Lung (tissue), 12 donors: Measurements from ENCODE around the gene PRR3. TPM values are rescaled to one million over a fixed set of nuclear protein-coding genes. Genes with fewer than 3 reads are reported as not detected.
"Not testable (repeated sequence)": the region's sequence is repeated elsewhere in the genome, so short reads cannot be mapped to it uniquely, and the experiment has no call there.

Experiments used
- ATAC-seq: fragments of 200-7000 bp; cut with Tn5 transposase; one replicate; pipeline ENCODE4 v1.9.1; 2020; ENCODE audit warnings: moderate number of reproducible peaks; ENCODE audit not compliant: insufficient read depth, low FRiP score
- DNase-seq, 3 donors: peaks; one replicate each; pipeline ENCODE4 v3.0.0-alpha.2; 2013 to 2017
- H3K27ac ChIP-seq, 2 donors: one replicate each; pipeline ENCODE4 v1.5.1; 2013; ENCODE audit warnings: mild to moderate bottlenecking in 2 of 2, moderate library complexity in 2 of 2, control low read depth in 1 of 2, inconsistent platforms in 1 of 2, low read depth in 1 of 2, low read length in 1 of 2
- H3K27me3 ChIP-seq, 3 donors: one replicate each; pipeline ENCODE4 v1.5.1; 2013; ENCODE audit warnings: low read length in 2 of 3; ENCODE audit not compliant: control insufficient read depth in 3 of 3, insufficient read depth in 3 of 3
- H3K36me3 ChIP-seq, 4 donors: one replicate each; pipeline ENCODE4 v1.5.1; 2013; ENCODE audit warnings: low read length in 4 of 4, mild to moderate bottlenecking in 1 of 4, moderate library complexity in 1 of 4; ENCODE audit not compliant: control insufficient read depth in 4 of 4, insufficient read depth in 4 of 4
- H3K4me1 ChIP-seq, 5 donors: one replicate each; pipeline ENCODE4 v1.5.1; 2013; ENCODE audit warnings: low read length in 5 of 5, mild to moderate bottlenecking in 2 of 5, moderate library complexity in 1 of 5; ENCODE audit not compliant: control insufficient read depth in 5 of 5, insufficient read depth in 5 of 5
- H3K4me3 ChIP-seq: one replicate; pipeline ENCODE4 v1.5.1; 2013; ENCODE audit warnings: mild to moderate bottlenecking, control low read depth, moderate library complexity
- H3K9ac ChIP-seq, 2 donors: one replicate each; pipeline ENCODE4 v1.5.1; 2013; ENCODE audit warnings: low read length in 2 of 2, control low read depth in 1 of 2; ENCODE audit not compliant: insufficient read depth in 1 of 2
- H3K9me3 ChIP-seq, 4 donors: one replicate each; pipeline ENCODE4 v1.5.1; 2013; ENCODE audit warnings: low read length in 3 of 4, mild to moderate bottlenecking in 1 of 4, moderate library complexity in 1 of 4; ENCODE audit not compliant: control insufficient read depth in 4 of 4, insufficient read depth in 3 of 4
- WGBS, 2 donors: extraction: QIAGEN DNeasy Blood & Tissue Kit; methylation state at CpG; one replicate each; pipeline ENCODE4 v1.1.7; 2013; 5-methylcytosine and 5-hydroxymethylcytosine counted together
- polyA plus RNA-seq, 2 donors: library from polyadenylated mRNA; stranded (reverse); fragments of 200-250 nt; gene quantifications; one replicate each; pipeline ENCODE4 v1.2.1, GENCODE V29; 2013
- total RNA-seq, 2 donors: library from RNA; depleted of rRNA in 1 of 2; stranded (reverse); fragments of >200 nt in 1 of 2; gene quantifications; one replicate each; pipeline ENCODE4 v1.2.1, GENCODE V29; 2014 to 2021
- TF ChIP-seq, protein P1 (sequence below): IDR thresholded peaks from 2 replicates; pipeline ENCODE4 v1.5.1; 2012; ENCODE audit warnings: mild to moderate bottlenecking; ENCODE audit errors: control extremely low read depth, extremely low read depth
- donor health status: control.
- donor health status: control.
- donor health status: Bipolar disorder and iron deficiency.
- donor health status: healthy.
- donor health status: DM: yes; HTN: yes; CAD: no.

The PRR3 gene
- total and polyA plus RNA-seq, 4 donors: 8.4 to 11.5 (median 9.8) TPM

DNA sequence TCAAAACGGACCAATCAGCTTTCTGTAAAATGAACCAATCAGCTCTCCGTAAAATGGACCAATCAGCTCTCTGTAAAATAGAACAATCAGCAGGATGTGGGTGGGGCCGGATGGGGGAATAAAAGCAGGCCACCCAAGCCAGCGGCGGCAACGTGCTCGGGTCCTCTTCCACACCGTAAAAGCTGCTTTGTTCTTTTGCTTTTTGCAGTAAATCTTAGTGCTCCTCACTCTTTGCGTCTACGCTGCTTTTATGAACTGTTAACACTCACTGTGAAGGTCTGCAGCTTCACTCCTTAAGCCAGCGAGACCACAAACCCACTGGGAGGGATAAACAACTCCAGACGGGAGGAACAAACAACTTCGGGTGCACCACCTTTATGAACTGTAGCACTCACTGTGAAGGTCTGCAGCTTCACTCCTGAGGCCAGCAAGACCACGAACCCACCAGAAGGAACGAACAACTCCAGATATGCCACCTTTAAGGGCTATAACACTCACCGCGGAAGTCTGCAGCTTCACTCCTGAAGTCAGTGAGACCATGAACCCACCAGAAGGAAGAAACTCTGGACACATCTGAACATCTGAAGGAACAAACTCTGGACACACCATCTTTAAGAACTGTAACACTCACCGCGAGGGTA, 38.5 kb upstream of the PRR3 start:
- H3K4me1 ChIP-seq, H3K27me3 ChIP-seq, DNase-seq, H3K9ac ChIP-seq, H3K27ac ChIP-seq, H3K4me3 ChIP-seq, ATAC-seq, H3K36me3 ChIP-seq, H3K9me3 ChIP-seq: not testable (repeated sequence)
- 57 to 82% methylated on average over 19 of the region's 19 CpGs for WGBS, 2 donors

DNA sequence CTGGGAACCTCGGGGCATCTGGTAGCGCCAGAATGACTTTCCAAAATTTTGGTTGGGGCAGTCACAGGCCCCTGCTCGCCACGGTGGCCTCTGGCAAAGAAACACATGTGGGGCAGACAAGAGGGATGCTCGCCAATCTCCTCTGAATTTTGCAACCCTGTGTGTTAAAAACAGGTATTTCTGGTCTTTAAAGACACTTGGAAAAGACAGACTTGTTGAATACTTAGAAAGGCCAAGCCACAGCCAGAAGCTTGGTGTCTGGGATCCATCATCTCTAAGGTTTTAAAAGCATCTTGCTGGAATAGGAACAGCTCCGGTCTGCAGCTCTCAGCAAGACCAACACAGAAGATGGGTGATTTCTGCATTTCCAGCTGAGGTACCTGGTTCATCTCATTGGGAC, 36.6 kb upstream of the PRR3 start:
- DNase-seq (no peak), ATAC-seq (no peak)
- TF ChIP-seq, protein P1, sequence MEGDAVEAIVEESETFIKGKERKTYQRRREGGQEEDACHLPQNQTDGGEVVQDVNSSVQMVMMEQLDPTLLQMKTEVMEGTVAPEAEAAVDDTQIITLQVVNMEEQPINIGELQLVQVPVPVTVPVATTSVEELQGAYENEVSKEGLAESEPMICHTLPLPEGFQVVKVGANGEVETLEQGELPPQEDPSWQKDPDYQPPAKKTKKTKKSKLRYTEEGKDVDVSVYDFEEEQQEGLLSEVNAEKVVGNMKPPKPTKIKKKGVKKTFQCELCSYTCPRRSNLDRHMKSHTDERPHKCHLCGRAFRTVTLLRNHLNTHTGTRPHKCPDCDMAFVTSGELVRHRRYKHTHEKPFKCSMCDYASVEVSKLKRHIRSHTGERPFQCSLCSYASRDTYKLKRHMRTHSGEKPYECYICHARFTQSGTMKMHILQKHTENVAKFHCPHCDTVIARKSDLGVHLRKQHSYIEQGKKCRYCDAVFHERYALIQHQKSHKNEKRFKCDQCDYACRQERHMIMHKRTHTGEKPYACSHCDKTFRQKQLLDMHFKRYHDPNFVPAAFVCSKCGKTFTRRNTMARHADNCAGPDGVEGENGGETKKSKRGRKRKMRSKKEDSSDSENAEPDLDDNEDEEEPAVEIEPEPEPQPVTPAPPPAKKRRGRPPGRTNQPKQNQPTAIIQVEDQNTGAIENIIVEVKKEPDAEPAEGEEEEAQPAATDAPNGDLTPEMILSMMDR: no peak
- H3K27ac ChIP-seq: peak overlapping the region in 1 of 2 donors; percentile 50
- peaks cover 0 to 4% (median 0%) of the 10 kb centered on the region in 5 donors for H3K4me1 ChIP-seq
- no peak overlapping the region for H3K4me3 ChIP-seq
- 89 to 94% methylated on average over 6 of the region's 6 CpGs for WGBS, 2 donors
- H3K27me3 ChIP-seq: no peaks in the 10 kb centered on the region
- no peak overlapping the region for H3K9ac ChIP-seq
- no peaks in the 10 kb centered on the region for H3K36me3 ChIP-seq
- H3K9me3 ChIP-seq: no peaks in the 10 kb centered on the region

DNA sequence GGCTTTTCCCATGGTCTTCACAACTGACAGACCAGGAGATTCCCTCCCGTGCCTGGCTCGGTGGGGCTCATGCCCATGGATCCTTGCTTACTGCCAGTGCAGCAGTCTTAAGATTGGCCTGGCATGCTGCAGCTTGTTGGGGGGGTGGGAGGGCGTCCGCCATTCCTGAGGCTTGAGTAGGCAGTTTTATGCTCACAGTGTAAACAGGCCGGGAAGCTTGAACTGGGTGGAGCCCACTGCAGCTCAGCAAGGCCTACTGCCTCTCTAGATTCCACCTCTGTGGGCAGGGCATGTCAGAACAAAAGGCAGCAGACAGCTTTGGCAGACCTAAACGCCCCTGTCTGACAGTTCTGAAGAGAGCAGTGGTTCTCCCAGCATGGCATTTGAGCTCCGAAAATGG, 36.0 kb upstream of the PRR3 start:
- H3K27me3 ChIP-seq, H3K36me3 ChIP-seq, H3K9ac ChIP-seq, H3K4me1 ChIP-seq, H3K4me3 ChIP-seq, ATAC-seq, H3K9me3 ChIP-seq, DNase-seq: not testable (repeated sequence)
- WGBS, 2 donors: 47 to 77% methylated on average over 7 of the region's 7 CpGs
- H3K27ac ChIP-seq: peak overlapping the region in 1 of 2 donors; percentile 55

DNA sequence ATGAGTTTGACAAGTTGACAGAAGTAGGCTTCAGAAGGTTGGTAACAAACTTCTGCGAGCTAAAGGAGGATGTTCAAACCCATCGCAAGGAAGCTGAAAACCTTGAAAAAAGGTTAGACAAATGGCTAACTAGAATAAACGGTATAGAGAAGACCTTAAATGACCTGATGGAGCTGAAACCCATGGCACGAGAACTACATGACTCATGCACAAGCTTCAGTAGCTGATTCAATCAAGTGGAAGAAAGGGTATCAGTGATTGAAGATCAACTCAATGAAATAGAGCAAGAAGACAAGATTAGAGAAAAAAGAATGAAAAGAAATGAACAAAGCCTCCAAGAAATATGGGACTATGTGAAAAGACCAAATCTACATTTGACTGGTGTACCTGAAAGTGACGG, 35.1 kb upstream of the PRR3 start:
- not testable (repeated sequence) for H3K36me3 ChIP-seq, H3K4me3 ChIP-seq, H3K27ac ChIP-seq, ATAC-seq, H3K9ac ChIP-seq, H3K27me3 ChIP-seq, H3K4me1 ChIP-seq, H3K9me3 ChIP-seq, DNase-seq
- 82 to 86% methylated on average over 5 of the region's 5 CpGs for whole genome bisulfite sequencing, 2 donors

DNA sequence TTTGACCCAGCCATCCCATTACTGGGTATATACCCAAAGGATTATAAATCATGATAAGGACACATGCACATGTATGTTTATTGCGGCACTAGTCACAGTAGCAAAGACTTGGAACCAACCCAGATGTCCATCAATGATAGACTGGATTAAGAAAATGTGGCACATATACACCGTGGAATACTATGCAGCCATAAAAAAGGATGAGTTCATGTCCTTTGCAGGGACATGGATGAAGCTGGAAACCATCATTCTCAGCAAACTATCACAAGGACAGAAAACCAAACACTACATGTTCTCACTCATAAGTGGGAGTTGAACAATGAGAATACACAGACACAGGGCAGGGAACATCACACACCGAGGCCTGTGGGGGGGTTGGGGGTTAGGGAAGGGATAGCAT, 30.7 kb upstream of the PRR3 start:
- not testable (repeated sequence) for H3K4me1 ChIP-seq, H3K9ac ChIP-seq, H3K4me3 ChIP-seq, H3K27me3 ChIP-seq, H3K9me3 ChIP-seq, H3K36me3 ChIP-seq, H3K27ac ChIP-seq, ATAC-seq, DNase-seq
- 97 to 98% methylated on average over 3 of the region's 3 CpGs for WGBS, 2 donors

DNA sequence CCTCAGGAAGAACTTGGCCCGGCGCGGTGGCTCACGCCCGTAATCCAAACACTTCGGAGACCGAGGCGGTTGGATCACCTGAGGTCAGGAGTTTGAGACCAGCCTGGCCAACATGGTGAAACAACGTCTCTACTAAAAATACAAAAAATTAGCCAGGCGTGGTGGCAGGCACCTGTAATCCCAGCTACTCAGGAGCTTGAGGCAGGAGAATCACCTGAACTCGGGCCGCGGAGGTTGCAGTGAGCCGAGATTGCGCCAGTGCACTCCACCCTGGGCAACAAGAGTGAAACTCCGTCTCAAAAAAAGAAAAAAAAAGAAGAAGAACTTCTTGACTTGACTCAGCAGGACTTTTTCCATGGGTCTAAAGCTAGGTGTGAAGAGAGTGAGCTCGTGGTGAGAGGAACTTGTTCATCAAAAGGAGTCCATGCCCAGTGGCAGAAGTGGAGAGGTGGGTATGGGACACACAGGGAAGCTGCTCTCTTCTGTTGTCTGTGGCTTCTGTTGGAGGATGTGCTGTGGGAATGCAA, 27.7 kb upstream of the PRR3 start:
- not testable (repeated sequence) for DNase-seq, H3K9me3 ChIP-seq, H3K36me3 ChIP-seq, ATAC-seq, H3K4me1 ChIP-seq, H3K27me3 ChIP-seq, H3K9ac ChIP-seq, H3K4me3 ChIP-seq
- H3K27ac ChIP-seq: peak overlapping the region in 1 of 2 donors; percentile 20
- 71 to 79% methylated on average over 17 of the region's 17 CpGs for WGBS, 2 donors
